Measurements from ENCODE around the gene CWC27.
"Not testable (repeated sequence)": the region's sequence is repeated elsewhere in the genome, so short reads cannot be mapped to it uniquely, and the experiment has no call there.

Gene CWC27

DNA sequence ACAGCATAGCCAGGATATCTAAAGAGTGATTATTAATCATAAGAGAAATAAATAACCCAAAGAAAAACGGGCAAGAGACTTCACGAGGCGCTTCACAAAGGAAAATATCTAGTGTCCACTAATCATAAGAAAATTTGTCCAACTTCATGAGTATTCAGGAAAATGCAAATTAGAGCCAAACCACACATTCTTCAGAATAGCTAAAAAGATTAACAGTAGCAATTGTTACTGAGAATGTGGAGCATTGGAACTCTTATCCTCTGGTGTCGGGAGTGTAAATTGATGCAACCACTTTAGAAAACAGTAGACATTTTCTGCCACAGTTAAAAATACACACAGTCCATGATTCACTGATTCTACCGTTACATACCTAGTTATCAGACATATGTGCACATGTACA, 145.7 kb downstream of the CWC27 start:
- no peak for DNase-seq (ENCODE audit: low read depth in 3 of 3, low spot score in 1 of 3)

DNA sequence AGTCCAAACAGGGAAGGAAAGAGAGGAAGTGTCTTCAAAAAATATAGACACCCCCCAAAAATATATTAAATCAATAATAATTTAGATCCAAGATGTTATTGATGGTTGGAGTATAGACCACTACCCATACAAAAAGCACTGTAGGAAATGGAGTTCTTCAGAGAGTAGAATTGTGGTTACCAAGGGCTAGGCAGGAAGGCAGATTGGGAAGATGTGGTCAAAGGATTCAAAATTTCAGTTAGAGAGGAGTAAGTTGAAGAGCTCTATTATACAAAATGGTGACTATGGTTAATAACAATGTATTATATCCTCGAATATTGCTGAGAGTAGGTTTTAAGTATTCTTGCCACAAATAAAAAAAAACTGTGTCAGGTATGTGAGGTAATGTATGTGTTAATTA, 149.4 kb downstream of the CWC27 start:
- no peak for DNase-seq (ENCODE audit: low read depth in 3 of 3, low spot score in 1 of 3)

DNA sequence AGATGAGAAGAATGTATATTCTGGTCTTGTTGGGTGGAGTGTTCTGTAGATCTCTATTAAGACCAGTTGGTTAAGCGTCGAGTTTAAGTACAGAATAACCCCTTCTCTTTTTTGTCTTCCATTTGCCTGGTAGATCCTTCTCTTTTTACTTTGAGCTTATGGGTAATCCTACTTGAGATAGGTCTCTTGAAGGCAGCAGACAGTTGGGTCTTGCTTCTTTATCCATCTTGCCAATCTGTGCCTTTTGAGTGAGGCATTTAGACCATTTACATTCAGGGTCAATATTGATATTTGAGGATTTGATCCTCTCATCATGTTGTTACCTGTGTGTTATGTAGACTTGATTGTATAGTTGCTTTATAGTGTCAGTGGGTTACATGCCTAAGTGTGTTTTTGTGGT, 152.7 kb downstream of the CWC27 start:
- DNase-seq (ENCODE audit: low read depth in 3 of 3, low spot score in 1 of 3), result no peak

DNA sequence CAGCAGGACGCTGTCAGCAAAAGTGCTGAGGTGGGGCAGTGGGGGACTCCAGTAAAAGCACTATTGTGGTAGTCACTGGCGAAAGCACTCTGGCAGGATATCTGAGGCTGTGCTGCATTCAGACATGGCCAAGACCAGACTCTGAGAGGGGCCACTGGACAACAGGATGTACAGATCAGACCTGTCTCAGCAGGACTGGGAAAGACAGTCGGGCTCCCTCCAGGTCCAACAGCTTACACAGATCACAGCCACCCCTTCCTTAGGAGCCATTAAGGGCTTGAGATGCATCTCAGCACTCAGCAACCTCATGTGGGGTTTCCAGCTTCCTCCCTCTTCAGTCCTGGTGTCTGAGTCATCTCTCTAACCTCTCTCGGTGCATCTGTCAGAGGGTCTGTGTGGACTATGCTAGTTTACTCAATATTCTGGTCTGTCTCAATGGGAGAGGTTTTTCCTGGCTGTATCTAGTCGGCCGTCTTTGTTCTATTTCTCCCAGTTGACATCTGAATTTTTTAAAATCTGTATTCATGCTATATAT, 154.5 kb downstream of the CWC27 start:
- no peak for DNase-seq (ENCODE audit: low read depth in 3 of 3, low spot score in 1 of 3)

DNA sequence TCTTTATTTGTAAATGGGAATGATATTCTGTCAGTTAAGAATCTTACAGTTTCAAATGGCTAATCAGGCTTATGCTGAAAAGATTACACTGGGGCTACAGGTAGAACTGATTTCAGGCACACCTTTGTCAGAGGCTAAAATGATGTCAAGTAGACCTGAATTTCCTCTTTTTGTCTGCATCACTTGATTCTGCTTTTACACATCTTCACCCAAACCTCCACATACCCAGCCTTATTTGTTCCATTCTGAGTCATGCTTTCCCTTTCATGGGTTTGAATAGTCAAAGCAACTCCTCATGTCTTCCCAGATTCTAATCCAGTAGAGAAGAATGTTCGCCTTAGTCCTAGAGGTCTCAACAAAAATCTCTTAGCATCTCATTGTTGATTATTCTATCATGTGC, 156.4 kb downstream of the CWC27 start:
- DNase-seq (ENCODE audit: low read depth in 3 of 3, low spot score in 1 of 3), result no peak

- no peak for DNase-seq (ENCODE audit: low read depth in 3 of 3, low spot score in 1 of 3)
These were observed 161.1 kb downstream of the CWC27 start for GRCh38 chr5:64929833-64930232.

DNA sequence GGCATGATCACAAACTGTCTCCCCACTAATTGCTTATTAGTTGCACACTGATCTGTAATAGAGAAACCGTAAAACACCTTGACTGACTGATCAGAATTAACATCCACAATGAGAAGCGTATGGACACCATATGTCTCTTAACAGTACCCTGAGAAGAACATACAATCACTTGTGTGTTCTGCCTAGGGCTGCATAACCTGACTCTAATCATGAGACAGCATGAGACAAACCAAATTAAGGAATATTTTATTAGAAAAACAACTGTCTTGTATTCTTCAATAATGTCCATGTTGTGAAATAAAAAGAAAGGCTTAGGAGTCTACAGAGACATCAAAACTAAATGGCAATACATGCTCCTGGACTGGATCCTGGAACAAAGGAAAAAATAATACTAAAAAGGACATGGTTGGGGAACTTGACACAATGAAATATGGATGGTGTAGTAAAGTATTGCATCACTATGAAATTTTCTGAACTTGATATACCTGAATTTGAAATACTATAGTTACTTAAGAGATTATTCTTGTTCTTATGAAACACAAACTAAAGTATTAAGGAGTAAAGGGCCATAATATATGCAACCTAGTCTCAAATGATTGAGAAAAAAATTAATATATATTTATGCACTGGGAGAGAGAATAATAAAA, 162.1 kb downstream of the CWC27 start:
- no peak for DNase-seq (ENCODE audit: low read depth in 3 of 3, low spot score in 1 of 3)

GRCh38 chr5:64939422-64939771, 170.7 kb downstream of the CWC27 start:
- not testable (repeated sequence) for DNase-seq (ENCODE audit: low read depth in 3 of 3, low spot score in 1 of 3)

DNA sequence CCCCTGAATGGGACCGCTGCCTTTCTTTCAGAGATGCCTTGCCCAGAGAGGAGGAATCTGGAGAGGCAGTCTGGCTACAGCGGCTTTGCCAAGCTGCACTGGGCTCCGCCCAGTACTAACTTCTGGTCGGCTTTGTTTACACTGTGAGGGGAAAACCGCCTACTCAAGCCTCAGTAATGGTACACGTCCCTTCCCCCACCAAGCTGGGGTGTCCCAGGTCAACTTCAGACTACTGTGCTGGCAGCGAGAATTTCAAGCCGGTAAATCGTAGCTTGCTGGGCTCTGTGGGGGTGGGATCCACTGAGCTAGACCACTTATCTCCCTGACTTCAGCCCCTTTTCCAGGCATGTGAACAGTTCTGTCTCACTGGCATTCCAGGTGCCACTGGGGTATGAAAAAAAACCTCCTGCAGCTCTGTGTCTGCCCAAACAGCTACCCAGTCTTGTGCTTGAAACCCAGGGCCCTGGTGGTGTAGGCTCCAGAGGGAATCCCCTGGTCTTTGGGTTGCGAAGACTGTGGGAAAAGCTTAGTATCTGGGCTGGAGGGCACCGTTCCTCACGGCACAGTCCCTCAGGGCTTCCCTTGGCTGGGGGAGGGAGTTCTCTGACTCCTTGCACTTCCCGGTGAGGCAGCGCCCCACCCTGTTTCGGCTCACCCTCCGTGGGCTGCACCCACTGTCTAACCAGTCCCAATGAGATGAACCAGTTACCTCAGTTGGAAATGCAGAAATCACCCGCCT, 171.2 kb downstream of the CWC27 start:
- no peak for DNase-seq (ENCODE audit: low read depth in 3 of 3, low spot score in 1 of 3)

GRCh38 chr5:64942460-64942859, 173.7 kb downstream of the CWC27 start:
- no peak for DNase-seq (ENCODE audit: low read depth in 3 of 3, low spot score in 1 of 3)

- no peak for DNase-seq (ENCODE audit: low read depth in 3 of 3, low spot score in 1 of 3)
These were observed 176.1 kb downstream of the CWC27 start for GRCh38 chr5:64944868-64945267.

DNA sequence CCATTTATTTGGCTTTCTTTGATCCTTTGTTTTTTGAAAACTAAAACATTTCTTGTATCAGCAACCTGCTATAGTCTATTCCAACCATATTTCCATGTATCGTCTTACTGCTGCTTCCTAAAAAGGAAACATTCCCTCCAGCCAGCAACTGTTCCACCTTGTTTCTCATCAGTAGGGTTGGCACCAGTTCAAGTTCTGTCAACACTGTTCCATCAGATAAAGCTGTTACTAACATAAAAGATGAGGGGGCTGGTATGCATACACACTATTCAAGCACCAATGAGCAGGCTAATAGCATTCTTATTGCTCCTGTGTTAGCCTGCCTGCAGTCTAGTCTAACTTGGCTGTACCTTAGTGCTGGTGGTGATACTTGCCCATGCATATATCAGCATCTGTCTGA, 178.3 kb downstream of the CWC27 start:
- no peak for DNase-seq (ENCODE audit: low read depth in 3 of 3, low spot score in 1 of 3)

DNA sequence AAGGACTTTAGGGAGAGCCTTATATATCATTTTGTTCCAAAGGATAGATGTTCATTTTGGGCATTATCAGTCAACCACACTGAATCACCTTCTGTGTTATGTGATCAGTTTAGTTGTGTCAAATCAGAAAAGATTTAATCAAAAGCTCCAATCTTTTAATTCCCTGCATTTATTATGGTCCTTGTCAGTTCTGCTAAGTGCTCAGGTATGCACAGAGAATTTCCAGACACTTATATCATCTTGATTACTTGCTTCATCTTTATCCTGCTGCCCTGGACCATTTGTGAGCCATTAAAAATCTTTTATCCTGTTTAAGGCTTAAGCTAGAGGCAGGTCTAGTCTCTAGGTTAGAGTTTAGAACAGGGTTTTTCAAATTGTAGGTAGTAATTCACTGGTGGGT, 179.1 kb downstream of the CWC27 start:
- no peak for DNase-seq (ENCODE audit: low read depth in 3 of 3, low spot score in 1 of 3)

GRCh38 chr5:64949331-64949730, 180.6 kb downstream of the CWC27 start:
- no peak for DNase-seq (ENCODE audit: low read depth in 3 of 3, low spot score in 1 of 3)

GRCh38 chr5:64952951-64953673, 184.4 kb downstream of the CWC27 start:
- DNase-seq (ENCODE audit: low read depth in 3 of 3, low spot score in 1 of 3), result no peak

DNA sequence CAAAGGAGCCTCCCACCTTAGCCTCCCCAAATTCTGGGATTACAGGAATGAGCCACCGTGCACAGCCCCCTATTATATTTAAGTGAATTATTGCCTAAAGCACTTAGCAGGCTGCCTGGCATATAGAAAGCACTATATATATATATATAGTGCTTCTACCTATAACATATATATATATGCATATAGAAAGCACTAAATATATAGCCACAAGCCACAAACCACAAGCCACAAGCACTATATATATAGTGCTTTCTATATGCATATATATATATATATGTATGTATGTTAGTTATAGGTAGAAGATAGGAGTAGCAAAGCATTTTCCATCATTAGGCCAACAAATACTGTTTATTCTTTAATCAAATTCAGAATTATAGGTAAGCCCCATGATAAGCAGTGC, 185.8 kb downstream of the CWC27 start:
- no peak for DNase-seq (ENCODE audit: low read depth in 3 of 3, low spot score in 1 of 3)

GRCh38 chr5:64958757-64959391, 190.1 kb downstream of the CWC27 start:
- DNase-seq (ENCODE audit: low read depth in 3 of 3, low spot score in 1 of 3), result no peak

- DNase-seq (ENCODE audit: low read depth in 3 of 3, low spot score in 1 of 3), result no peak
These were observed 194.5 kb downstream of the CWC27 start for GRCh38 chr5:64963278-64963677.

DNA sequence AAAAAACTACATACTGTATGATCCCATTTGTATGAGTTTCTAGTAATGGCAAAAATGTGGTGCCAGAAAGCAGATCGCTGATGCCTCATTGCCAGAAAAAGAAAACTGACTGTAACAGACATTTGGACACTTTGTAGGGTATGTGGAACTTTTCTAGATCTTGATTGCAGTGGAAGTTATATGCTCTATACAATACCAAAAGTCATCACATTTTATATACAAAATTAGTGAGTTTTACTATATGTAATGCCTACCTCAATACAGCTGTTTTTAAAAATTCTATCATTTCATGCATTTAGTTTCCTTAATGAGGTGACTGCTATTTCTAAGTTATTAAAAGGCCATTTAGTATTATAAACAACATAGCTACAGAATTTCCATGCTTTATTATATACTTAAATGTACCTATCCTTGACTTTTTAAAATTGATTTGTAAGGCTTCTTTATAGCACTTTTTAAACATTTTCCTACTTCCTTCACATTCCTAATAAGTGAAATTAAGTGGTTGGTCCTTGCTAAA, 199.9 kb downstream of the CWC27 start:
- no peak for DNase-seq (ENCODE audit: low read depth in 3 of 3, low spot score in 1 of 3)

DNA sequence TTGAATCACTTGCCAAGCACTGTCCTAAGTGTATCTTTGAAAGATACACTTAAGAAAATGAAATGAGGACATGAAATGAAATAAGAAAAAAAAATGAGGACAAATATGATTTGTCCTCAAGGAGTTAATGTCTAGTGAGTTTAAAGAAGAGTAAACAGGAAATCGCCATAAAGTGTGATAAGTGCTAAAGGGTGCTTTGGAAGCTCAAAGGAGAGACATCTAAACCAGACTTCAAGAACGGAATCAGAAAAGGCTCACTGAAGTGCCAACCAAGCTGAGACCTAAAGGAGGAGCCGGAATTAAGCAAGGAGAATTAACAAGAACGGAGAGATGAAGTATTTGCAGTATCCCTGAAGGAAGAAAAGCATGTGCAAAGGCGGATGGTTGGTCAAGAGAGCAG, 200.8 kb downstream of the CWC27 start:
- DNase-seq (ENCODE audit: low read depth in 3 of 3, low spot score in 1 of 3), result no peak

DNA sequence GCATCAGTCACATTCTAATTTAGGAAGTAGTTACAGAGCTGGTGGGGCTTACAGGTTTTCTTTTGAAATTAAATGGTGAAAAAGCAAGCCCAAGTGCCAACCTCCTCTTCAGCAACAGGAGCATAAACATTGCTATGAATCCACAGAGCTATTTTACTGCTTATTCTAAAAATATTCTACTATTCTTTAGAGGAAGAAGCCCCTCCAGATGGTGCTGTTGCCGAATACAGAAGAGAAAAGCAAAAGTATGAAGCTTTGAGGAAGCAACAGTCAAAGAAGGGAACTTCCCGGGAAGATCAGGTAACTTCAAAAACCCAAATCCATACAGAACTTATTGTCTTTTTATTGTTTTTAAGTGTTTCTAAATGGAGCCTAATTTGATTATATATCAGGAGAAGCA, 202.8 kb downstream of the CWC27 start:
- DNase-seq (ENCODE audit: low read depth in 3 of 3, low spot score in 1 of 3), result no peak

All from stimulated activated CD4-positive, alpha-beta T cell treated with anti-CD3 and anti-CD28 coated beads, TNF-alpha, amount 100 ng/mL, for 1 hour (primary cell).